SK-N-SH treated with all-trans-retinoic acid at 6 μM for 48 hours (cell line): ENCODE measurements around the gene EIF4E.

Experiments used
- ARNTL ChIP-seq: fragments of 450-650 bp; formaldehyde crosslinking; IDR thresholded peaks from 2 replicates; pipeline ENCODE4 v1.5.0; 2020; ENCODE audit warnings: low read depth, mild to moderate bottlenecking, moderate library complexity, borderline replicate concordance
- ESRRG ChIP-seq: fragments of 250-450 bp; sonication (Bioruptor Pico); IDR thresholded peaks from 2 replicates; pipeline ENCODE4 v1.6.1; 2021; ENCODE audit warnings: mild to moderate bottlenecking
- RARB ChIP-seq: fragments of 250-450 bp; sonication (Bioruptor Pico); IDR thresholded peaks from 2 replicates; pipeline ENCODE4 v1.8.0; 2021; ENCODE audit warnings: mild to moderate bottlenecking, moderate library complexity
- TF ChIP-seq, protein P1 (sequence below): fragments of 250-450 bp; sonication (Bioruptor Pico); IDR thresholded peaks from 2 replicates; pipeline ENCODE4 v1.8.0; 2020; ENCODE audit warnings: mild to moderate bottlenecking, moderate library complexity, borderline replicate concordance

- TF ChIP-seq, protein P1, sequence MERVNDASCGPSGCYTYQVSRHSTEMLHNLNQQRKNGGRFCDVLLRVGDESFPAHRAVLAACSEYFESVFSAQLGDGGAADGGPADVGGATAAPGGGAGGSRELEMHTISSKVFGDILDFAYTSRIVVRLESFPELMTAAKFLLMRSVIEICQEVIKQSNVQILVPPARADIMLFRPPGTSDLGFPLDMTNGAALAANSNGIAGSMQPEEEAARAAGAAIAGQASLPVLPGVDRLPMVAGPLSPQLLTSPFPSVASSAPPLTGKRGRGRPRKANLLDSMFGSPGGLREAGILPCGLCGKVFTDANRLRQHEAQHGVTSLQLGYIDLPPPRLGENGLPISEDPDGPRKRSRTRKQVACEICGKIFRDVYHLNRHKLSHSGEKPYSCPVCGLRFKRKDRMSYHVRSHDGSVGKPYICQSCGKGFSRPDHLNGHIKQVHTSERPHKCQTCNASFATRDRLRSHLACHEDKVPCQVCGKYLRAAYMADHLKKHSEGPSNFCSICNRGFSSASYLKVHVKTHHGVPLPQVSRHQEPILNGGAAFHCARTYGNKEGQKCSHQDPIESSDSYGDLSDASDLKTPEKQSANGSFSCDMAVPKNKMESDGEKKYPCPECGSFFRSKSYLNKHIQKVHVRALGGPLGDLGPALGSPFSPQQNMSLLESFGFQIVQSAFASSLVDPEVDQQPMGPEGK (CRISPR knock-in tag) = no peak
- TF ChIP-seq ESRRG (CRISPR knock-in tag) = no peak
- no peak for TF ChIP-seq ARNTL (CRISPR knock-in tag)
- no peak for TF ChIP-seq RARB (CRISPR knock-in tag)
Observed at GRCh38 chr4:98865059-98865458, 63.9 kb downstream of the EIF4E start.
